ENCODE results near the gene CGB5.

GRCh38 chr19:49020931-49021895, 22.4 kb upstream of the CGB5 start:
- no peak for TF ChIP-seq POLR2AphosphoS5 (IDR thresholded peaks at IDR 0.05)
- TF ChIP-seq, protein P1, sequence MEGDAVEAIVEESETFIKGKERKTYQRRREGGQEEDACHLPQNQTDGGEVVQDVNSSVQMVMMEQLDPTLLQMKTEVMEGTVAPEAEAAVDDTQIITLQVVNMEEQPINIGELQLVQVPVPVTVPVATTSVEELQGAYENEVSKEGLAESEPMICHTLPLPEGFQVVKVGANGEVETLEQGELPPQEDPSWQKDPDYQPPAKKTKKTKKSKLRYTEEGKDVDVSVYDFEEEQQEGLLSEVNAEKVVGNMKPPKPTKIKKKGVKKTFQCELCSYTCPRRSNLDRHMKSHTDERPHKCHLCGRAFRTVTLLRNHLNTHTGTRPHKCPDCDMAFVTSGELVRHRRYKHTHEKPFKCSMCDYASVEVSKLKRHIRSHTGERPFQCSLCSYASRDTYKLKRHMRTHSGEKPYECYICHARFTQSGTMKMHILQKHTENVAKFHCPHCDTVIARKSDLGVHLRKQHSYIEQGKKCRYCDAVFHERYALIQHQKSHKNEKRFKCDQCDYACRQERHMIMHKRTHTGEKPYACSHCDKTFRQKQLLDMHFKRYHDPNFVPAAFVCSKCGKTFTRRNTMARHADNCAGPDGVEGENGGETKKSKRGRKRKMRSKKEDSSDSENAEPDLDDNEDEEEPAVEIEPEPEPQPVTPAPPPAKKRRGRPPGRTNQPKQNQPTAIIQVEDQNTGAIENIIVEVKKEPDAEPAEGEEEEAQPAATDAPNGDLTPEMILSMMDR (IDR thresholded peaks at IDR 0.05; ENCODE audit: poor library complexity, severe bottlenecking): no peak
- no peak for TF ChIP-seq TAF1 (IDR thresholded peaks at IDR 0.05; ENCODE audit: low read depth)
- TF ChIP-seq RAD21 (conservative IDR thresholded peaks at IDR 0.05): no peak
- TF ChIP-seq EZH2 (IDR thresholded peaks at IDR 0.05; ENCODE audit: borderline replicate concordance, insufficient read depth, low read length, poor library complexity, severe bottlenecking): no peak
- TF ChIP-seq EP300 (conservative IDR thresholded peaks at IDR 0.05; ENCODE audit: poor library complexity, severe bottlenecking): no peak

Measured in neural cell (in vitro differentiated cells).